Colonic mucosa (tissue), 4 donors: Measurements from ENCODE around the gene CLEC19A. TPM values are rescaled to one million over a fixed set of nuclear protein-coding genes. Genes with fewer than 3 reads are reported as not detected.

Experiments used
- DNase-seq: peaks from one replicate; pipeline ENCODE4 v3.0.0-alpha.2; 2020
- H3K27ac ChIP-seq: fragments of 200-600 bp; one replicate; pipeline ENCODE4 v1.8.0; 2021
- H3K27me3 ChIP-seq: fragments of 200-600 bp; one replicate; pipeline ENCODE4 v1.8.0; 2021
- H3K36me3 ChIP-seq: fragments of 200-600 bp; one replicate; pipeline ENCODE4 v1.8.0; 2021
- H3K4me1 ChIP-seq: fragments of 200-600 bp; one replicate; pipeline ENCODE4 v1.8.0; 2021; ENCODE audit warnings: mild to moderate bottlenecking
- H3K4me3 ChIP-seq: fragments of 200-600 bp; one replicate; pipeline ENCODE4 v1.8.0; 2021
- H3K9ac ChIP-seq, 2 donors: one replicate each; pipeline ENCODE4 v1.7.0; 2013; ENCODE audit warnings: control low read depth in 2 of 2, low read depth in 2 of 2, low read length in 2 of 2
- H3K9me3 ChIP-seq: fragments of 200-600 bp; one replicate; pipeline ENCODE4 v1.8.0; 2021
- intact Hi-C: fragments of 100-400 bp; cut with DNase I; formaldehyde crosslinking; loops from one replicate; pipeline ENCODE4 v1.14.1; 2022
- total RNA-seq, 2 donors: library from RNA; stranded (reverse); fragmentation: NEBNext Ultra II Directional in 1 of 2; extraction: Animal tissue kit (Norgen Biotek cat#: 25700) in 1 of 2; gene quantifications; one replicate each; pipeline ENCODE4 v1.2.1, GENCODE V29; 2021
- TF ChIP-seq, protein P1 (sequence below): fragments of 200-600 bp; IDR thresholded peaks from one replicate; pipeline ENCODE4 v1.8.0; 2022; ENCODE audit warnings: antibody characterized with exemption, mild to moderate bottlenecking
- donor health status: healthy.
- donor health status: DM: no; HTN: no; CAD: no.
- donor health status: DM: no; HTN: no; CAD: no.

The CLEC19A gene
- total RNA-seq, 2 donors from 2014 or later: not detected

DNA sequence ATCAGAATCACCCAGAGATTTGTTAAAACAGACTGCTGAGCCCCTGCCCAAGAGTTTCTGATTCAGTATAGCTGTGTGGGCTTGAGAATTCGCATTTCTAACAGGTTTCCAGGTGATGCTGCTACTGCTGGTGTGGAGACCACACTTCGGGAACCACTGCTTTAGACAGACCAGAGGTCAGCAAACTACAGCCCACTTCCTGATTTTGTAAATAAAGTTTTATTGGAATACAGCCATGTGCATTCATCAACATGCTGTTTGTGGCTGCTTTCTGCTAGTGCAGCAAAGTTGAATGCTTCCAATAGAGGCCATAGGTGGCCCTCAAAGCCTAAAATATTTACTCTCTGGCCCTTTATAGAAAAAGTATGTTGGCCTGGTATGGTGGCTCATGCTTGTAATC is 32.6 kb upstream of the CLEC19A start:
- H3K4me1 ChIP-seq: no peaks in the 10 kb centered on the region
- H3K4me3 ChIP-seq: no peak overlapping the region
- H3K36me3 ChIP-seq: no peaks in the 10 kb centered on the region
- no peak for DNase-seq
- H3K27ac ChIP-seq: no peak overlapping the region
- TF ChIP-seq, protein P1, sequence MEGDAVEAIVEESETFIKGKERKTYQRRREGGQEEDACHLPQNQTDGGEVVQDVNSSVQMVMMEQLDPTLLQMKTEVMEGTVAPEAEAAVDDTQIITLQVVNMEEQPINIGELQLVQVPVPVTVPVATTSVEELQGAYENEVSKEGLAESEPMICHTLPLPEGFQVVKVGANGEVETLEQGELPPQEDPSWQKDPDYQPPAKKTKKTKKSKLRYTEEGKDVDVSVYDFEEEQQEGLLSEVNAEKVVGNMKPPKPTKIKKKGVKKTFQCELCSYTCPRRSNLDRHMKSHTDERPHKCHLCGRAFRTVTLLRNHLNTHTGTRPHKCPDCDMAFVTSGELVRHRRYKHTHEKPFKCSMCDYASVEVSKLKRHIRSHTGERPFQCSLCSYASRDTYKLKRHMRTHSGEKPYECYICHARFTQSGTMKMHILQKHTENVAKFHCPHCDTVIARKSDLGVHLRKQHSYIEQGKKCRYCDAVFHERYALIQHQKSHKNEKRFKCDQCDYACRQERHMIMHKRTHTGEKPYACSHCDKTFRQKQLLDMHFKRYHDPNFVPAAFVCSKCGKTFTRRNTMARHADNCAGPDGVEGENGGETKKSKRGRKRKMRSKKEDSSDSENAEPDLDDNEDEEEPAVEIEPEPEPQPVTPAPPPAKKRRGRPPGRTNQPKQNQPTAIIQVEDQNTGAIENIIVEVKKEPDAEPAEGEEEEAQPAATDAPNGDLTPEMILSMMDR: no peak
- H3K27me3 ChIP-seq: no peaks in the 10 kb centered on the region
- no peaks in the 10 kb centered on the region for H3K9me3 ChIP-seq
- intact Hi-C loops: no loop called here
- no peak overlapping the region for H3K9ac ChIP-seq

DNA sequence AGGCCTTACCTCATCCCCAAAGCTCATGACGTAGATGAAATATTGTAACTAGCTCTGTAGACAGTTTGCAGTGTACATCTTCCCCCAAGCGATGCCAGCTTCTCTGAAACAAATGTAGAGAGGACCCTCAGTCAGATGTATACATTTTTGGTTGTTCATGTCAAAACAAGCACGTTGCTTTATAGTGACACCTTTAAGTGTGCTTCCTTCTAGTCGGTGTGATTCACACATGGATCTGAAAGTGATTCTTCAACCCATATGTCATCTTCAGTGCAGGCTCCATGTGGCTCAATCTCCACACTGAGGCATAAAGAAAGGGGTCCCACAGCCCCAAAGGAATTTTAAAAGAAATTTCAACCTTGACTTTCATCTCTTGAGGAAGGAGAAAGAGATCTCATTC is 30.9 kb upstream of the CLEC19A start:
- intact Hi-C loops: no loop called here
- TF ChIP-seq, protein P1: no peak
- Histone ChIP-seq H3K4me3 (no peak overlapping the region), H3K9me3 (no peaks in the 10 kb centered on the region), H3K4me1 (no peaks in the 10 kb centered on the region), H3K36me3 (no peaks in the 10 kb centered on the region), H3K27me3 (no peaks in the 10 kb centered on the region), H3K9ac (no peak overlapping the region), H3K27ac (no peak overlapping the region)
- no peak for DNase-seq

DNA sequence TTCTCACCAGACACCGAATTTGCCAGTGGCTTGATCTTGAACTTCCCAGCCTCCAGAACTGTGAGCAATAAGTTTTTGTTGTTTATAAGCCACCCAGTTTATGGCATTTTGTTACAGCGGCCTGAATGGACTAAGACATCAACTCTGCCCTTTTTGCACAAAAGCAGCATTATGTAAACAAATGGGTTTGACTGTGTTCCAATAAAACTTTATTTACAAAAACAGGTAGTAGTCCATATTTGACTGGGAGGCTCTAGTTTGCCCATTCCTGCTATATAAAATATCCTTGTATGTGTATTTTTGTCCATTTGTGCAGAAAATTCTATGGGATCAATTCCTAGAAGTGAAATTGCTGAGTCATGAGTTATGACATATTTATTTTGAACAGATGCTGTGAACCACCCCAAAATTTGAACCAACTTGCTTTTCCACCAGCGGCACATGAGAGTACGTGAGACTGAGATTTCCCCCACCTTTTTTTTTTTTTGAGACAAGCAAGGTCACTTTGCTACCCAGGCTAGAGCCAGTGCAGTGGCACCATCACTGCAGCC is 21.3 kb upstream of the CLEC19A start:
- DNase-seq: no peak
- no peak overlapping the region for H3K27ac ChIP-seq
- H3K9me3 ChIP-seq: no peaks in the 10 kb centered on the region
- no peaks in the 10 kb centered on the region for H3K36me3 ChIP-seq
- H3K4me1 ChIP-seq: no peaks in the 10 kb centered on the region
- TF ChIP-seq, protein P1: no peak
- H3K4me3 ChIP-seq: no peak overlapping the region
- intact Hi-C loops: no loop called here
- H3K9ac ChIP-seq: no peak overlapping the region
- H3K27me3 ChIP-seq: no peaks in the 10 kb centered on the region

DNA sequence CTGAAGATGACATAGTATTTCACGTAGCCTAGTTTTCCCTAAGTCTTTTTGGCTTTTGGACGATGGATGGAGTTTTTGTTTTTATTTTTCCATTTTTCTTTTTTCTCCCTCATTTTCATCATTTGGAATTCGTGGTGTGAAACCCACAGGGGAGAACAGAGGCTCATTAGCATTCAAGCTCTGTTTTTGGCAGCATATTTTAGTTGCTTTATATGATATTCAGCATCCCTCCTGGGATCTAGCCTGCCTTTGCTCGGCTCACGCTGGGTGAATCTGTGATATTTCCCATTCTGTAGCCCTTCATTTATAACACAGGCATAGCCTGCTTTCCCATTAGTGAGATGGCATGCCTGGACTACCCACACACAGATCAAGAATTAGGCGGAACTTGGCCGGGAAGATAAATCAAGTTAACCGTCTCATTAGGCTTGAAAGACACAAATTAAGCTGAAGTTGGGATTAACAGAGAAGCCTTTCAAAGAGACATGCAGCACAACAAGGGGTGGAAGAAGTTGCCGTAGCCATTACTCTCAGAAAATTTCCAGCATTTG is 20.1 kb upstream of the CLEC19A start:
- no peaks in the 10 kb centered on the region for H3K36me3 ChIP-seq
- DNase-seq: no peak
- TF ChIP-seq, protein P1: no peak
- no peak overlapping the region for H3K9ac ChIP-seq
- H3K4me1 ChIP-seq: no peaks in the 10 kb centered on the region
- H3K27ac ChIP-seq: no peak overlapping the region
- H3K4me3 ChIP-seq: no peak overlapping the region
- H3K27me3 ChIP-seq: no peaks in the 10 kb centered on the region
- no peaks in the 10 kb centered on the region for H3K9me3 ChIP-seq
- intact Hi-C loops: no loop called here

DNA sequence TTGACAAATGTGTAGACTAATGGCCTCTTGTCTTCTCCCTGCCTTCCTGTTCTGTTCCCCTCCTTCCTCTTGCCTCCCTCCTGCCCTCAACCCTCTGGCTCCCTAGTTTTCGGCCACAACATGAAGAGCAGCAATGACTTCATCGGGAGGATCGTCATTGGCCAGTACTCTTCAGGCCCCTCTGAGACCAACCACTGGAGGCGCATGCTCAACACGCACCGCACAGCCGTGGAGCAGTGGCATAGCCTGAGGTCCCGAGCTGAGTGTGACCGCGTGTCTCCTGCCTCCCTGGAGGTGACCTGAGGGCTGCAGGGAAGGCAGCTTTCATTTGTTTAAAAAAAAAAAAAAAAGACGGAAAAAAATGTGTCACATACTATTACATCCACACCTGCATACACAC is 18.8 kb upstream of the CLEC19A start:
- no peak overlapping the region for H3K27ac ChIP-seq
- no peak overlapping the region for H3K4me3 ChIP-seq
- intact Hi-C loops: no loop called here
- H3K36me3 ChIP-seq: no peaks in the 10 kb centered on the region
- H3K27me3 ChIP-seq: no peaks in the 10 kb centered on the region
- TF ChIP-seq, protein P1: no peak
- no peaks in the 10 kb centered on the region for H3K4me1 ChIP-seq
- no peaks in the 10 kb centered on the region for H3K9me3 ChIP-seq
- DNase-seq: no peak
- no peak overlapping the region for H3K9ac ChIP-seq
